CD4-positive, CD25-positive, alpha-beta regulatory T cell (primary cell): ENCODE data around the gene ZNF397. TPM values are rescaled to one million over a fixed set of nuclear protein-coding genes. Genes with fewer than 3 reads are reported as not detected.

Experiments
- ATAC-seq, 2 donors: fragments of 150-1000 bp; cut with Tn5 transposase; one replicate each; pipeline ENCODE4 v1.10.0; 2021; ENCODE audit warnings: low read depth in 2 of 2, moderate number of reproducible peaks in 2 of 2, moderate library complexity in 1 of 2
- DNase-seq, 3 donors: peaks; one replicate each; pipeline versions ENCODE4 v3.0.0 to v3.0.0-alpha.2; 2012 to 2022; ENCODE audit warnings: mixed read lengths in 1 of 3
- H3K27ac ChIP-seq: one replicate; pipeline ENCODE4 v1.7.0; 2013; ENCODE audit warnings: mild to moderate bottlenecking, low read length; ENCODE audit not compliant: insufficient read depth, poor library complexity, severe bottlenecking
- H3K27me3 ChIP-seq: one replicate; pipeline ENCODE4 v1.7.0; 2013; ENCODE audit warnings: low read length; ENCODE audit not compliant: control insufficient read depth, insufficient read depth
- H3K36me3 ChIP-seq: one replicate; pipeline ENCODE4 v1.7.0; 2013; ENCODE audit warnings: mild to moderate bottlenecking, low read length, moderate library complexity; ENCODE audit not compliant: control insufficient read depth, insufficient read depth
- H3K4me1 ChIP-seq: 2 replicates; pipeline ENCODE4 v1.7.0; 2013; ENCODE audit warnings: mild to moderate bottlenecking, low read length; ENCODE audit not compliant: insufficient read depth, control insufficient read depth, poor library complexity, severe bottlenecking
- H3K4me3 ChIP-seq: one replicate; pipeline ENCODE4 v1.7.0; 2013; ENCODE audit warnings: low read depth, mild to moderate bottlenecking, low read length, moderate library complexity
- H3K9me3 ChIP-seq, 2 experiments: 1 replicate in 1 of 2; 2 replicates in 1 of 2; pipeline ENCODE4 v1.7.0; 2013; ENCODE audit warnings: low read length in 2 of 2, mild to moderate bottlenecking in 1 of 2, moderate library complexity in 1 of 2; ENCODE audit not compliant: control insufficient read depth in 2 of 2
- H3K27ac Mint-ChIP-seq, 3 donors: one replicate each; pipeline ENCODE4 v1.8.0; 2020 to 2022; ENCODE audit warnings: mild to moderate bottlenecking in 3 of 3, mixed read lengths in 3 of 3, moderate library complexity in 2 of 3
- H3K27me3 Mint-ChIP-seq: one replicate; pipeline ENCODE4 v1.8.0; 2022; ENCODE audit warnings: mild to moderate bottlenecking, mixed read lengths
- H3K36me3 Mint-ChIP-seq: one replicate; pipeline ENCODE4 v1.8.0; 2020; ENCODE audit warnings: mixed read lengths
- H3K4me1 Mint-ChIP-seq, 4 donors: one replicate each; pipeline ENCODE4 v1.8.0; 2020 to 2022; ENCODE audit warnings: mixed read lengths in 4 of 4, mild to moderate bottlenecking in 1 of 4
- H3K4me3 Mint-ChIP-seq, 4 donors: one replicate each; pipeline ENCODE4 v1.8.0; 2020 to 2022; ENCODE audit warnings: mild to moderate bottlenecking in 4 of 4, mixed read lengths in 4 of 4, moderate library complexity in 3 of 4
- H3K9me3 Mint-ChIP-seq, 7 donors: one replicate each; pipeline ENCODE4 v1.8.0; 2020 to 2022; ENCODE audit warnings: mixed read lengths in 7 of 7, mild to moderate bottlenecking in 3 of 7, moderate library complexity in 2 of 7
- polyA plus RNA-seq, 4 donors: library from polyadenylated mRNA; unstranded; fragments of 300-500 nt; fragmentation: Illumina TruSeq; gene quantifications; one replicate each; pipeline ENCODE4 v1.2.3, GENCODE V29; 2021
- total RNA-seq: library from RNA; stranded (reverse); gene quantifications from one replicate; pipeline ENCODE4 v1.2.3, GENCODE V29; 2022

The ZNF397 gene
- total and polyA plus RNA-seq, 5 donors from 2014 or later = 6.2 to 12.9 (median 7.0) TPM

DNA sequence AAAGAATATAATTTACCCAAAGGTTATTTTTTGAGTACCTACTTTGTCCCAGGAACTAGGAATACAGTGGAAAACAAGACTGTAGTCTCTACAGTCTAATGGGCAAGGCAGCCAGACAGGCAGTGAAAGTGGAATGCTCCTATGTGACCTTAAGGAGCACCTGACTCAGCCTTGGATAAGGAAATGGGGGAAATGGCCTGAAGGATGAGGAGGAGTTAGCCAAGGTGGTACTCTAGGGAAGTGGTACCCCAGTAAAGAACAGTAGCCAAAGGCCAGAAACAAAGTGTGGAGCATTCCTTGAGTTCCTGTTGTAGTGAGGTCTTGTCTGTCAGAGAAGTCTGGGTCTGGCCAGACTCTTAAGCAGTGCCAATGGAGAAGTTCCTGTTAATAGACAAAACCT, 6.0 kb downstream of the ZNF397 start:
- Mint-ChIP-seq H3K27me3 (no peaks in the 10 kb centered on the region), H3K27ac (peak overlapping the region; percentile 36 to 61 (median 51)), H3K4me3 (peak overlapping the region in 2 of 4 donors; percentile 15 to 66), H3K36me3 (peaks cover 76% of the 10 kb centered on the region), H3K4me1 (peaks cover 6 to 32% (median 16%) of the 10 kb centered on the region in 4 donors), H3K9me3 (peaks cover 2 to 23% (median 11%) of the 10 kb centered on the region in 7 donors)
- H3K36me3 ChIP-seq = peaks cover 62% of the 10 kb centered on the region
- peaks cover 12 to 23% of the 10 kb centered on the region in 2 experiments for H3K9me3 ChIP-seq
- H3K27ac ChIP-seq = no peak overlapping the region
- no peaks in the 10 kb centered on the region for H3K4me1 ChIP-seq
- no peak for DNase-seq
- ATAC-seq = no peak
- no peak overlapping the region for H3K4me3 ChIP-seq
- no peaks in the 10 kb centered on the region for H3K27me3 ChIP-seq

DNA sequence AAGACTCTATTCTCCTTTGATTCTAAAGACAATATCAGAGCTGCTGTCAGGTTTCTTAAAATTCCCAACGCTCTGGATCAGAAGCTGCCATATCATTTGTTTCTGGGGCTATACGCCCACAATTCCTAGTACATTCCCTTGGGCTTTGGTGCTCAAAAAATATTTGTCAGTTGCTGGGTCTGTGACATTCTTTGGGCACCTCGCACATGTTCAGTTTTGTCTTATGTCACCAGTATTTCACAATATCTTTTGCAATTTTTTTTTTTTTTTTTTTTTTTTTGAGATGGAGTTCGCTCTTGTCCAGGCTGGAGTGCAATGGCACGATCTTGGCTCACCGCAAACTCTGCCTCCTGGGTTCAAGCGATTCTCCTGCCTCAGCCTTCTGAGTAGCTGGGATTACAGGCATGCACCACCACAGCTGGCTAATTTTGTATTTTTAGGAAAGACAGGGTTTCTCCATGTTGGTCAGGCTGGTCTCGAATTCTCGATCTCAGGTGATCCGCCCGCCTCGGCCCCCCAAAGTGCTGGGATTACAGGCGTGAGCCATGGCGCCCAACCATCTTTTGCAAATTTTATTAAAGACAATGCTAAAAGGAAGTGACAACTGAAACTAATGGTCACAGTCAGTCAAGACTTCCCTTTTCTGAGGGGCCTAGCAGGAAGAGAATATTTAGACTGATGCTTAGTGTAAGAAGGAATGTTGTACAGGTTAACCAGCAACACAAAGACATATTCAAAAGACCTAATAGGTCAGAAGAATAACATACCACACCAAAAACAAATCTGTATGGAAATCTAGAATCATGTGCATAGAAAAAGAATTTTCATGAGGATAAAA, 6.8 kb downstream of the ZNF397 start:
- H3K27me3 ChIP-seq = no peaks in the 10 kb centered on the region
- H3K9me3 Mint-ChIP-seq = peaks cover 4 to 27% (median 14%) of the 10 kb centered on the region in 7 donors
- no peak overlapping the region for H3K4me3 Mint-ChIP-seq
- no peak overlapping the region for H3K27ac ChIP-seq
- H3K27me3 Mint-ChIP-seq = no peaks in the 10 kb centered on the region
- H3K27ac Mint-ChIP-seq = peak overlapping the region in 2 of 3 donors; percentile 36 to 48
- H3K4me1 ChIP-seq = no peaks in the 10 kb centered on the region
- no peak overlapping the region for H3K4me3 ChIP-seq
- peaks cover 6 to 24% (median 14%) of the 10 kb centered on the region in 4 donors for H3K4me1 Mint-ChIP-seq
- ATAC-seq = no peak
- peaks cover 60% of the 10 kb centered on the region for H3K36me3 ChIP-seq
- no peak for DNase-seq
- H3K36me3 Mint-ChIP-seq = peaks cover 81% of the 10 kb centered on the region
- H3K9me3 ChIP-seq = peaks cover 12 to 26% of the 10 kb centered on the region in 2 experiments

DNA sequence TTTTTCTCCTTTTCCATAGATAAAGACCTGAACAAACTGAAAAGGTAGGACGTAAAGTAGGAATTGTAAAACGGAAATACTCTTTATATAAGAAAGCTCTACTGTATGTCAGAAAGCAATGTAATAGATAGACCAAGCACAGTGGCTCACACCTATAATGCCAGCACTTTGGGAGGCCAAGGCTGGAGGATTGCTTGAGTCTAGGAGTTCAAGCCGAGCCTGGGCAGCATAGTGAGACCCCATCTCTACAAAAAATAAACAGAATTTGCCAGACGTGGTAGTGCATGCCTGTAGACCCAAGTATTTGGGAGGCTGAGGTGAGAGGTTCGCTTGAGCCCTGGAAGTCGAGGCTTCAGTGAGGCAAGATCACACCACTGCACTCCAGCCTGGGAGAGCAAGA, 7.6 kb downstream of the ZNF397 start:
- Mint-ChIP-seq H3K9me3 (peaks cover 4 to 32% (median 14%) of the 10 kb centered on the region in 7 donors), H3K36me3 (peaks cover 80% of the 10 kb centered on the region), H3K27ac (no peak overlapping the region), H3K27me3 (no peaks in the 10 kb centered on the region), H3K4me3 (no peak overlapping the region), H3K4me1 (peaks cover 4 to 18% (median 11%) of the 10 kb centered on the region in 4 donors)
- H3K36me3 ChIP-seq = peaks cover 55% of the 10 kb centered on the region
- H3K27me3 ChIP-seq = no peaks in the 10 kb centered on the region
- DNase-seq = no peak
- H3K9me3 ChIP-seq = peaks cover 18 to 33% of the 10 kb centered on the region in 2 experiments
- no peaks in the 10 kb centered on the region for H3K4me1 ChIP-seq
- no peak for ATAC-seq
- no peak overlapping the region for H3K4me3 ChIP-seq
- H3K27ac ChIP-seq = no peak overlapping the region

DNA sequence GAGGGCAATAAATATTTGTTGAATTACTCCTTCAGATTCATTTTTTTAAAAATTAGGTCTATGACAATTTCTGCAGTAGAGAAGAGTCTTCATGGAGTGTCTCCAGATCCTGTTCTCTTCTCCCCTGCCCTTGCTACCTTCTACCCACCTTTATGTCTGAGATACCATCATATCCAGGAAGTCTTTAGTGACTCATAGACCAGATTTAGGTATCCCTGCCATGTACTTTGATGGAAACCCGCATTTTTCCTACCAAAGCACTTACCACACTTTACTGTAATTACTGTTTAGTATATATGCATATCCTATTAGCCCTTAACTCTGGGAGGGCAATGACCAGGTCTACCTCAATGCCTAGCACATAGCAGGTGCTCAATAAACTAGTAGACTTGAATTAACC, 11.6 kb downstream of the ZNF397 start:
- H3K27ac Mint-ChIP-seq = no peak overlapping the region

DNA sequence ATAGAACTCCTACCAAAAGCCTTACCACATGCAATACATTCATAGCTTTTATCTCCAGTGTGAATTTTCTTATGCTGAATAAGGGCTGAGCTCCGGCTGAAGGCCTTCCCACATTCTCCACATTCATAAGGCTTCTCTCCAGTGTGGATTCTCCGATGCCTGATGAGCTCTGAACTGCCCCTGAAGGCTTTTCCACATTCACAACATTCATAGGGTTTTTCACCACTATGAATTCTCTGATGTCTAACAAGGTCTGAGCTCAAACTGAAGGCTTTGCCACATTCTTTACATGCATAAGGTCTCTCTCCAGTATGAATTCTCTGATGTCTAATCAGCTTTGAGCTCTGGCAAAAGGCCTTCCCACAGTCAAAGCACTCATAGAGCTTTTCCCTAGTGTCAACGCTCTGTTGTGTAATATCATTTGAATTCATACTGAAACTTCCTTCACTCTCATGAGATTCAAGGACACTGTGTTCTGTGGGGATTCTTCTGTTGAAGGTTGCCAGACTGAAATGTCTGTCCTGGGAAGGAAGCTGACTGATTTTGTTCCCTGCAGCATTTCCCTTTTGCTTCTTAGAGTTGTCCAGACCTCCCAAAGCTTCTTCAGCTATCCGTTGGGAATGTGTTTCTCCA, 12.9 kb downstream of the ZNF397 start:
- DNase-seq (no peak), ATAC-seq (no peak)
- no peaks in the 10 kb centered on the region for H3K27me3 ChIP-seq
- Mint-ChIP-seq H3K27me3 (no peaks in the 10 kb centered on the region), H3K4me1 (peaks cover 0 to 6% (median 0%) of the 10 kb centered on the region in 4 donors), H3K9me3 (peaks cover 6 to 29% (median 22%) of the 10 kb centered on the region in 7 donors), H3K36me3 (peaks cover 61% of the 10 kb centered on the region), H3K4me3 (no peak overlapping the region), H3K27ac (no peak overlapping the region)
- peaks cover 24% of the 10 kb centered on the region for H3K36me3 ChIP-seq
- H3K9me3 ChIP-seq = peaks cover 19 to 24% of the 10 kb centered on the region in 2 experiments
- no peaks in the 10 kb centered on the region for H3K4me1 ChIP-seq
- H3K27ac ChIP-seq = no peak overlapping the region
- no peak overlapping the region for H3K4me3 ChIP-seq

More for the DNA sequence above, 11.6 kb downstream of the ZNF397 start:
- H3K4me3 Mint-ChIP-seq = no peak overlapping the region
- Histone ChIP-seq H3K36me3 (peaks cover 28% of the 10 kb centered on the region), H3K27me3 (no peaks in the 10 kb centered on the region), H3K4me3 (no peak overlapping the region), H3K27ac (no peak overlapping the region), H3K4me1 (no peaks in the 10 kb centered on the region), H3K9me3 (peaks cover 19 to 24% of the 10 kb centered on the region in 2 experiments)
- DNase-seq (no peak), ATAC-seq (no peak)
- H3K4me1 Mint-ChIP-seq = peaks cover 0 to 6% (median 2%) of the 10 kb centered on the region in 4 donors
- peaks cover 60% of the 10 kb centered on the region for H3K36me3 Mint-ChIP-seq
- H3K9me3 Mint-ChIP-seq = peaks cover 4 to 29% (median 20%) of the 10 kb centered on the region in 7 donors
- H3K27me3 Mint-ChIP-seq = no peaks in the 10 kb centered on the region

DNA sequence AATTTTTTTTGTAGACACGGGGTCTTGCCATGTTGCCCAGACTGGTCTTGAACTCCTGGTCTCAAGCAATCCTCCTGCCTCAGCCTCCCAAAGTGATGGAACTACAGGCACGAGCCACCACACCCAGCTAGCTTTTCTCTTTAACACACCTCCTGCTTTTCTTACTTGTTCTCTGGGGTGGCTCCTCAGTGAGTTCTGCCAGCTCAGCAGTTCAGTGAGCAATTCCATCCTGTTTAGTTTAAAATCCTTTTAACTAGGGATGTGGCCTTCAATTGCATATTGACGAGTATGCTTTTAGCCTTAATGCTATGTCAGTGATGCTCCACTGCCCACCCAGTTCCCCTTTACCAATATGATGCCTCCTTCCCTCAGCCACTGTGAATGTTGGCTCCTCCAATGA, 16.1 kb downstream of the ZNF397 start:
- Histone ChIP-seq H3K27me3 (no peaks in the 10 kb centered on the region), H3K4me3 (no peak overlapping the region), H3K9me3 (peaks cover 19 to 24% of the 10 kb centered on the region in 2 experiments), H3K4me1 (no peaks in the 10 kb centered on the region), H3K36me3 (peaks cover 15% of the 10 kb centered on the region), H3K27ac (no peak overlapping the region)
- H3K4me1 Mint-ChIP-seq = peaks cover 0 to 3% (median 0%) of the 10 kb centered on the region in 4 donors
- H3K36me3 Mint-ChIP-seq = peaks cover 47% of the 10 kb centered on the region
- ATAC-seq (no peak), DNase-seq (no peak)
- no peaks in the 10 kb centered on the region for H3K27me3 Mint-ChIP-seq
- H3K4me3 Mint-ChIP-seq = no peak overlapping the region
- no peak overlapping the region for H3K27ac Mint-ChIP-seq
- H3K9me3 Mint-ChIP-seq = peaks cover 2 to 29% (median 13%) of the 10 kb centered on the region in 7 donors

DNA sequence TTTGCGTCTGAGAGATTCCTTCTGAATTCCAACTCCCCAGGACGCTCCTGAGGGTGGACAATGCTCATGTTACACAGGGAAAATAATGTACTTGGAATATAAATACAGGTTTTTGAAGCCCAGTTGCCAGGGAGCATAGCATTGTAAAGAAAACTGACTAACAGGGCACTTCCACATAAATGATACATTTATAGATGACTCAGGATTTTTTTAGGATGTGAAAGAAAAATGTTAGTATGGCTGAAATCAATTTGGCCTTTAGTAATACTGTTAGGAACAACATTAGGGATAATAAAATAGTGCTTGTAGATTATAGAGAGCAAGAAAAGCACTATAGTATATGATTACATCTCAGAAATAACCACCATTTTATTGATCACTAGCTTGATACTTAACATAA, 23.6 kb downstream of the ZNF397 start:
- ATAC-seq (no peak), DNase-seq (no peak)
- Mint-ChIP-seq H3K9me3 (peaks cover 0 to 6% (median 1%) of the 10 kb centered on the region in 7 donors), H3K36me3 (peaks cover 15% of the 10 kb centered on the region), H3K27me3 (no peaks in the 10 kb centered on the region), H3K4me3 (peak overlapping the region in 1 of 4 donors; percentile 39), H3K4me1 (peaks cover 0 to 27% (median 15%) of the 10 kb centered on the region in 4 donors), H3K27ac (no peak overlapping the region)
- H3K27me3 ChIP-seq = no peaks in the 10 kb centered on the region
- H3K4me1 ChIP-seq = no peaks in the 10 kb centered on the region
- peaks cover 4% of the 10 kb centered on the region for H3K36me3 ChIP-seq
- no peaks in the 10 kb centered on the region for H3K9me3 ChIP-seq
- no peak overlapping the region for H3K4me3 ChIP-seq
- H3K27ac ChIP-seq = no peak overlapping the region
